Measurements from ENCODE around the gene IL32.

IL32 gene

GRCh38 chr16:3118846-3119245 lies 53.4 kb downstream of the IL32 start:
- TF ChIP-seq YY1 (IDR thresholded peaks at IDR 0.05; ENCODE audit: low read depth) (no peak), RAD21 (IDR thresholded peaks at IDR 0.05; ENCODE audit: low read depth) (no peak), MAX (IDR thresholded peaks at IDR 0.05) (no peak), EP300 (IDR thresholded peaks at IDR 0.05; ENCODE audit: borderline replicate concordance) (no peak)

Data from Ishikawa (cell line).